Prostate gland (tissue), 2 donors: Measurements from ENCODE around the gene NDUFC2. TPM values are rescaled to one million over a fixed set of nuclear protein-coding genes. Genes with fewer than 3 reads are reported as not detected.
A peak's percentile ranks its signal among the peaks of the same experiment; 100 is the strongest.

ENCODE experiments used
- DNase-seq: peaks from one replicate; pipeline ENCODE4 v3.0.0-alpha.2; 2019; ENCODE audit warnings: low spot score
- H3K27ac ChIP-seq, 2 donors: fragments of 200-600 bp; sonication (generic); 2 replicates each; pipeline ENCODE4 v1.5.1; 2017 to 2019
- H3K27me3 ChIP-seq: fragments of 200-600 bp; sonication (generic); replicated peaks from 2 replicates; pipeline ENCODE4 v1.5.1; 2019; ENCODE audit not compliant: insufficient read depth
- H3K36me3 ChIP-seq, 2 donors: fragments of 200-600 bp; sonication (generic); 1 replicate in 1 of 2; 2 replicates in 1 of 2; pipeline versions ENCODE4 v1.5.1 to v1.8.1; 2017 to 2019
- H3K4me1 ChIP-seq: fragments of 200-600 bp; sonication (generic); replicated peaks from 2 replicates; pipeline ENCODE4 v1.5.1; 2019
- H3K4me3 ChIP-seq, 2 donors: fragments of 200-600 bp; sonication (generic); 2 replicates each; pipeline ENCODE4 v1.5.1; 2017 to 2019
- H3K9me3 ChIP-seq: fragments of 200-600 bp; sonication (generic); 2 replicates; pipeline ENCODE4 v1.5.1; 2017
- POLR2A ChIP-seq: fragments of 450-650 bp; IDR thresholded peaks from one replicate; pipeline ENCODE4 v1.6.1; 2016; ENCODE audit warnings: antibody characterized with exemption, mild to moderate bottlenecking
- POLR2AphosphoS5 ChIP-seq: sonication (generic); formaldehyde crosslinking; IDR thresholded peaks from one replicate; pipeline ENCODE4 v1.6.1; 2017; ENCODE audit warnings: antibody characterized with exemption
- WGBS: methylation state at CpG from one replicate; pipeline ENCODE4 v1.1.5; 2018; 5-methylcytosine and 5-hydroxymethylcytosine counted together
- intact Hi-C: fragments of 100-400 bp; cut with DNase I; formaldehyde crosslinking; loops from one replicate; pipeline ENCODE4 v1.14.2; 2022
- total RNA-seq, 2 donors: library from RNA; depleted of rRNA; stranded (reverse); fragments of >200 nt; gene quantifications; one replicate each; pipeline ENCODE4 v1.1.0, GENCODE V29; 2016
- TF ChIP-seq, protein P1 (sequence below), 4 experiments: fragments of 200-600 bp in 2 of 4; fragments of 450-650 bp in 2 of 4; sonication (generic) in 2 of 4; IDR thresholded peaks; 1 replicate in 3 of 4; 2 replicates in 1 of 4; pipeline ENCODE4 v1.5.1; 2016 to 2019; ENCODE audit warnings: antibody characterized with exemption in 4 of 4, mild to moderate bottlenecking in 2 of 4, moderate library complexity in 2 of 4

NDUFC2 gene
- total RNA-seq, 2 donors from 2014 or later: 119 to 193 TPM

DNA sequence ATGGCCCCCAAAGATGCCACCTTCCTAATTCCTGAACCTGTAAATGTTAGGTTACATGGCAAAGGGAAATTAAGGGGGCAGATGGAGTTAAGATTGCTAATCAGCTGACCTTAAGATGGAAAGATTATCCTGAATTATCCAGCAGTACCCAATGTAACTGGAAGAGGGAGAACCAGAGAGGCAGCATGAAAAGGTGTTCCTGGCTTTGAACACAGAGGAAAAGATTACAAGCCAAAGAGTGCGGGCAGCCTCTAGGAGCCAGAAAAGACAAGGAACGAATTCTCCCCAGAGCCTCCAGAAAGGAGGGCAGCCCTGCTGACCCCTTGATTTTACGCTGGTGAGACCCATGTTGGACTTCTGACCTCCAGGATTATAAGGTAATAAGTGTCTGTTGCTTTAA, 31.1 kb downstream of the NDUFC2 start:
- Histone ChIP-seq H3K4me3 (no peak overlapping the region), H3K27ac (no peak overlapping the region), H3K9me3 (no peaks in the 10 kb centered on the region), H3K36me3 (no peaks in the 10 kb centered on the region), H3K4me1 (no peaks in the 10 kb centered on the region), H3K27me3 (no peaks in the 10 kb centered on the region)
- DNase-seq: no peak
- TF ChIP-seq, protein P1, sequence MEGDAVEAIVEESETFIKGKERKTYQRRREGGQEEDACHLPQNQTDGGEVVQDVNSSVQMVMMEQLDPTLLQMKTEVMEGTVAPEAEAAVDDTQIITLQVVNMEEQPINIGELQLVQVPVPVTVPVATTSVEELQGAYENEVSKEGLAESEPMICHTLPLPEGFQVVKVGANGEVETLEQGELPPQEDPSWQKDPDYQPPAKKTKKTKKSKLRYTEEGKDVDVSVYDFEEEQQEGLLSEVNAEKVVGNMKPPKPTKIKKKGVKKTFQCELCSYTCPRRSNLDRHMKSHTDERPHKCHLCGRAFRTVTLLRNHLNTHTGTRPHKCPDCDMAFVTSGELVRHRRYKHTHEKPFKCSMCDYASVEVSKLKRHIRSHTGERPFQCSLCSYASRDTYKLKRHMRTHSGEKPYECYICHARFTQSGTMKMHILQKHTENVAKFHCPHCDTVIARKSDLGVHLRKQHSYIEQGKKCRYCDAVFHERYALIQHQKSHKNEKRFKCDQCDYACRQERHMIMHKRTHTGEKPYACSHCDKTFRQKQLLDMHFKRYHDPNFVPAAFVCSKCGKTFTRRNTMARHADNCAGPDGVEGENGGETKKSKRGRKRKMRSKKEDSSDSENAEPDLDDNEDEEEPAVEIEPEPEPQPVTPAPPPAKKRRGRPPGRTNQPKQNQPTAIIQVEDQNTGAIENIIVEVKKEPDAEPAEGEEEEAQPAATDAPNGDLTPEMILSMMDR (IDR thresholded peaks at IDR 0.05): no peak
- TF ChIP-seq POLR2AphosphoS5: no peak
- TF ChIP-seq POLR2A: no peak
- intact Hi-C loops: loop anchor here (5.0 to 10.0 kb wide), 2 partner anchors 54 to 226 kb away; partner anchors contain the start of genes AAMDC, INTS4 and RSF1
- 81% methylated on average over 3 of the region's 3 CpGs for WGBS

DNA sequence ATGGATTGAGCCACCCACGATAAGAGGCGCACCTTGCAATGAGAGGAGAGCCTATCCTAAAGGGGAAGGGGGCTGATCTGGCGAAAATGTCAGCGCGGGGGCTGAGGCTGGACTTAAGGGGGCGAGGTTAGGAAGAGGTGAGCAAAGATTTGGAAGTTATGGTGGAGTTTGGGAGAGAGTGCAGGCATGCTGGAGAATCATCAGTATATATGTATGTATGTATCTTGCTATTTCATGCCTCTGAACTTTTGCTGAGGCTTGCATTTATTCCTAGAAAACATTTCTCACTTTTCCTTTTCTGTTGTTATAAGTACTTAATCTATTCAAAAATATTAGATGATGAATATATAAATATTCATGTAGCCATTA, 33.2 kb downstream of the NDUFC2 start:
- DNase-seq: no peak
- TF ChIP-seq POLR2AphosphoS5 (no peak), POLR2A (no peak)
- TF ChIP-seq, protein P1 (IDR thresholded peaks at IDR 0.05): no peak
- H3K27ac ChIP-seq: no peak overlapping the region
- H3K4me1 ChIP-seq: no peaks in the 10 kb centered on the region
- H3K27me3 ChIP-seq: no peaks in the 10 kb centered on the region
- intact Hi-C loops: loop anchor here (5.0 to 10.0 kb wide), 2 partner anchors 52 to 224 kb away; partner anchors contain the start of genes AAMDC, INTS4 and RSF1
- H3K36me3 ChIP-seq: no peaks in the 10 kb centered on the region
- 24% methylated on average over 6 of the region's 6 CpGs for WGBS
- no peaks in the 10 kb centered on the region for H3K9me3 ChIP-seq
- no peak overlapping the region for H3K4me3 ChIP-seq

DNA sequence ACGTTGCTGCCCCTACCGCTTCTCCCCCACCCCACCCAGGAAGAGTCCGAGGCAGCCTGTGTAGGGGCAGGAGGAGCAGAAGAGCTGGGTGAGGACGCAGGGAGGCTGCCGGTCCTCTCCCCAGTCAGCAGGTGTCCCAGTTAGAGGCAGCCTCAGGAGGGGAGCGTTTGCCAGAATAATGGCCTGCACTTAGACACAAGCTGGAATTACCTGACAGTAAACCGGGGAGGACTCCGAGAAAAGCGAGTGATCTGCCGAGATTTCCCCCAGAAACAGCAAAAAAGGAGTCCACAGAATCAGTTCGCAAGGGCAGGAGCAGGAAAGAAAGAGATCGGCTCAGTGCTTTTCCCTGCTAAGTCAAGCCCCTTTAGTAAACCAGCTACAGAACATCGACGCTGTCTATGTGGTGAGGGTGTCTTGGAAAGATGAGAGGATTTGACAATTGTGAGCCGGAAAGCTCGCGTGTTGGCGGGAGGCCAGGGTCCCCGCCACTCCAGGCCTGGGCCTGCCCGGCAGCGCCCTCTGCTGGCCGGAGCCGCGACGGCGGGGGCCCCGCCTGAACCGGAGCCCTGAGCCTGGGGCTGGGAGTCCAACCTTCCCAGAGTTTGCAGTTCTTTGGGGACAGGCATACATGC, 33.7 kb downstream of the NDUFC2 start:
- Histone ChIP-seq H3K27me3 (no peaks in the 10 kb centered on the region), H3K4me3 (peak overlapping the region; percentile 28 to 30), H3K9me3 (no peaks in the 10 kb centered on the region), H3K4me1 (no peaks in the 10 kb centered on the region), H3K36me3 (no peaks in the 10 kb centered on the region), H3K27ac (peak overlapping the region; percentile 21 to 64)
- peak; percentile 70 for DNase-seq
- intact Hi-C loops: loop anchor here (5.0 to 10.0 kb wide), 2 partner anchors 51 to 224 kb away; partner anchors contain the start of genes AAMDC, INTS4 and RSF1
- 2% methylated on average over 28 of the region's 28 CpGs for WGBS
- TF ChIP-seq, protein P1 (IDR thresholded peaks at IDR 0.05): peak; percentile 89 to 97 (median 96)
- TF ChIP-seq POLR2A (no peak), POLR2AphosphoS5 (peak; percentile 66)

DNA sequence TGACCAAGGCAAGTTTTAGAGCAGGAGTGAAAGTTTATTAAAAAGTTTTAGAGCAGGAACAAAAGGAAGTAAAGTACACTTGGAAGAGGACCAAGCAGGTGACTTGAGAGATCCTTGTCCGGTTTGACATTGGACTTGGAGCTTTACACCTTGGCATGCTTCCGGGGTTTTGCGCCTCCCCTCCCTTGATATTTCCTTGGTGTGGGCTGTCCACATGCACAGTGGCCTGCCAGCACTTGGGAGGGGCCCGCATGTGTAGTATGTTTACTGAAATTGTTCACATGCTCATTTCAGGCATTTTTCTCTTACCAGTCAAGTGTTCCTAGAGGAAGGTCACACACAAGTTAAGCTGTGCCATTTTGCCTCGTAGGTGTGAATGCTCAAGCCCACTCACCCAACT, 35.0 kb downstream of the NDUFC2 start:
- Histone ChIP-seq H3K27me3 (no peaks in the 10 kb centered on the region), H3K9me3 (no peaks in the 10 kb centered on the region), H3K4me1 (no peaks in the 10 kb centered on the region), H3K27ac (no peak overlapping the region), H3K36me3 (no peaks in the 10 kb centered on the region), H3K4me3 (no peak overlapping the region)
- DNase-seq: no peak
- no peak for TF ChIP-seq POLR2AphosphoS5
- no peak for TF ChIP-seq POLR2A
- TF ChIP-seq, protein P1 (IDR thresholded peaks at IDR 0.05): no peak
- intact Hi-C loops: loop anchor here (5.0 to 10.0 kb wide), 2 partner anchors 50 to 222 kb away; partner anchors contain the start of genes AAMDC, INTS4 and RSF1
- 78% methylated on average over 5 of the region's 5 CpGs for WGBS
